IPS DF 6.9 (cell line): ENCODE data around the gene ZGRF1.
A peak's percentile ranks its signal among the peaks of the same experiment; 100 is the strongest.

Experiments used
- DNase-seq: peaks from one replicate; pipeline ENCODE4 v3.0.0-alpha.2; 2013; ENCODE audit warnings: low read depth, low spot score
- H3K27ac ChIP-seq: one replicate; pipeline ENCODE4 v1.5.1; 2013; ENCODE audit warnings: low read length, control low read depth
- H3K27me3 ChIP-seq: 2 replicates; pipeline ENCODE4 v1.6.1; 2013; ENCODE audit warnings: mild to moderate bottlenecking, low read length; ENCODE audit not compliant: control insufficient read depth, insufficient read depth
- H3K36me3 ChIP-seq: 2 replicates; pipeline ENCODE4 v1.6.1; 2013; ENCODE audit warnings: low read length; ENCODE audit not compliant: control insufficient read depth, insufficient read depth
- H3K4me1 ChIP-seq: 2 replicates; pipeline ENCODE4 v1.6.1; 2013; ENCODE audit warnings: low read length; ENCODE audit not compliant: control insufficient read depth, insufficient read depth
- H3K4me3 ChIP-seq: 2 replicates; pipeline ENCODE4 v1.5.1; 2013; ENCODE audit warnings: mild to moderate bottlenecking, low read length
- H3K9me3 ChIP-seq: 2 replicates; pipeline ENCODE4 v1.6.1; 2013; ENCODE audit warnings: low read length, inconsistent platforms; ENCODE audit not compliant: control insufficient read depth, insufficient read depth
- WGBS: extraction: QIAGEN DNeasy Blood & Tissue Kit; methylation state at CpG from one replicate; pipeline ENCODE4 v1.1.7; 2013; ENCODE audit warnings: mixed read lengths, missing lambda C conversion rate; ENCODE audit not compliant: insufficient read length, insufficient coverage; 5-methylcytosine and 5-hydroxymethylcytosine counted together

Gene ZGRF1

DNA sequence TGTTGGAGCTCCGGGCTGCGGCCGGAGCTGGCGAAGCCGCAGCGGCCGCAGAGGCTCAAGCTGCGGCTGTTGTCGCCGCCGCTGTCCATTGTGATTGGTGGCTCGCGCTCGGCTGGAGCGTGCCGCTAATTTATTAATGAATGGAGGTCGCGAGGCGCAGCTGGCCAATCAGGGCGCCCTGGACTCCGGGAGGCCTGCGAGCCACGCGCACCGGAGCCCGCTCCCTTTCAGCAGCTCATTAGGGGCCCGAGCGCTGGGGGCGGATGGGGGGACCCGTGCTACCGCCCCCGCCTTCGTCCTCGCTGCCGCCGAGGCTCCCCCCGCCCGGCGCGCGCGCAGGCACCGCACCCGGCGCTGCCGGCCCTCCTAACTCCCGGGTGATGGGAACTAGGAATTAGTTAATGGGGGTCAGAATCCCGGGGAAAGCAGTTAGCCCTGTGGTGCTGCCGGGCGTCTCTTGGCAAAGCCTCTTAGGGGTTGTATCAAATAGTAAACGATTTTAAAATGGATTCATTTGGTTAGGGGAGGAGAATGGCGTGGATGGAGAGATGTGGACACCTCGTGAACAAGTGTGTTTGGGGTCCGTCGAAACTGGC, 120.1 kb downstream of the ZGRF1 start:
- DNase-seq: no peak
- Histone ChIP-seq H3K4me1 (peaks cover 4% of the 10 kb centered on the region; the same call in 1 of the 2 replicates), H3K4me3 (peak overlapping the region; percentile 31; the same call in 1 of the 2 replicates), H3K27ac (no peak overlapping the region), H3K36me3 (no peaks in the 10 kb centered on the region), H3K27me3 (peaks cover 79% of the 10 kb centered on the region), H3K9me3 (no peaks in the 10 kb centered on the region)
- no CpG with 5 or more reads among the region's 55 CpGs for WGBS

DNA sequence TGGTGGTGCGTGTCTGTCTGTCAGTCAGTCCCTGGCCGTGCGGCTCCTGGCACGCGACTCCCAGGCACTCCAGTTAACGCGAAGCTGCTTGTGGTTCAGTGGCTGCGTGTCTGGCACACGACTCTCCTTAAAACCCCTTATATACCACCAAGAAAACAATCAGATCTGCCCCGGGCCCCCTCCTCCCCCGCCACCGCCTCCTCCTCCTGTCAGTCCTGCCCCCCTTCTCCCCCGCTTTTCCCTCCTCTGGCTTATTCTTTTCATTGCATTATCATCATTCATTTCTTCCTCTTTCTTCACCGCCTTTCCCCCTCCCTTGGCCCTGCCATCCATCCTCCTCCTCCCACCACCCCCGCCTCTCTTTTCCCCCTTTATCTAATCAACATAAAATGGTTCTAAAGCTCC, 120.6 kb downstream of the ZGRF1 start, which contains the start of gene NEUROG2:
TSS of gene NEUROG2 (minus strand) at position 115 of the 405 bp plus-strand sequence. CDS start 705 bp downstream, outside the sequence.
- H3K9me3 ChIP-seq: no peaks in the 10 kb centered on the region
- WGBS: no CpG with 5 or more reads among the region's 15 CpGs
- H3K27ac ChIP-seq: no peak within 1 kb of the TSS
- H3K27me3 ChIP-seq: peaks cover 79% of the 10 kb centered on the region
- H3K36me3 ChIP-seq: no peaks in the 10 kb centered on the region
- H3K4me3 ChIP-seq: peak within 1 kb of the TSS; percentile 31; the same call in 1 of the 2 replicates
- H3K4me1 ChIP-seq: peaks cover 7% of the 10 kb centered on the region; the same call in 1 of the 2 replicates
- no peak for DNase-seq

DNA sequence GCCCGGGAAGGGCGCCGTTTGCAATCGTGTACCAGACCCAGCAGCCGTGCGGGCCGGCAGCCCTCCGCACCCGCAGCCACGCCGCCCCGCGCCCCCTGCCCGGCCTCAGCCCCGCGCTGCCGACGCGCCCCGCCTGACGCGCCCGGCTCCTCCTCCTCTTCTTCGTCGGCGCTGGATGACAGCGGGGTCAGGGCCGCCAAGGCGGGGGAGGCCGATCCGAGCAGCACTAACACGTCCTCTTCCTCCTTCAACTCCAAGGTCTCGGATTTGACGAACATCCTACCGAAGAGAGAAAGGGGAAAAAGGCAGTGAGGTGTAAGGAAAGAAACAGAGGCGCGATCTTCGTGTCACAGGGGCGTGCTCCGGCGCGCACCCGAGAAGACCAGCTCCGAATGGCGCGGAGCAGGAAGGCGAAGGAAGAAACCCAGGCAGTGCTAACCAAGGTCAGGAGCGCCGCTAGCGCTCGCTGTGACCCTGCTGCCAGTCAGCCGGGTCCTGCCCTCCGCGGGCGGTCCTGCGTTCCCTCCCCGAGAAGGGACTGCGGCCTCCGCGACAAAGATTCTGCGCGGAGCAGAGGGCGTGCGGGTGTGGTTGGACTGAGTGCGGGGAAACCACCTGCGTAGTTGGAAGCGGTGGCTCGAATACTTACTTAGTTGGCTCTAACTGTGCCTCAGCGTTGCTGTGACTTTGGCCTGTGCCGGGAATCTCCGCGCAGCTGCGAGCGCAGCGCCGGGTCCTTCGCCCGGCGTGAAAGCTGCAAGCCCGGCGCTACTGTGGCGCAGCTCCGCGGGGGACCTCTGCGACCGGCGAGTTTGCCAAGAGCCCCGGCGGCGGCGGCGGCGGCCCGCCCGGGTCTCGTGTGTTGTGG, 121.3 kb downstream of the ZGRF1 start:
- H3K36me3 ChIP-seq: no peaks in the 10 kb centered on the region
- H3K4me3 ChIP-seq: peak overlapping the region; percentile 21; the same call in 1 of the 2 replicates
- no peak overlapping the region for H3K27ac ChIP-seq
- WGBS: no CpG with 5 or more reads among the region's 96 CpGs
- peaks cover 8% of the 10 kb centered on the region; the same call in 1 of the 2 replicates for H3K4me1 ChIP-seq
- peaks cover 79% of the 10 kb centered on the region for H3K27me3 ChIP-seq
- H3K9me3 ChIP-seq: no peaks in the 10 kb centered on the region
- DNase-seq: no peak

DNA sequence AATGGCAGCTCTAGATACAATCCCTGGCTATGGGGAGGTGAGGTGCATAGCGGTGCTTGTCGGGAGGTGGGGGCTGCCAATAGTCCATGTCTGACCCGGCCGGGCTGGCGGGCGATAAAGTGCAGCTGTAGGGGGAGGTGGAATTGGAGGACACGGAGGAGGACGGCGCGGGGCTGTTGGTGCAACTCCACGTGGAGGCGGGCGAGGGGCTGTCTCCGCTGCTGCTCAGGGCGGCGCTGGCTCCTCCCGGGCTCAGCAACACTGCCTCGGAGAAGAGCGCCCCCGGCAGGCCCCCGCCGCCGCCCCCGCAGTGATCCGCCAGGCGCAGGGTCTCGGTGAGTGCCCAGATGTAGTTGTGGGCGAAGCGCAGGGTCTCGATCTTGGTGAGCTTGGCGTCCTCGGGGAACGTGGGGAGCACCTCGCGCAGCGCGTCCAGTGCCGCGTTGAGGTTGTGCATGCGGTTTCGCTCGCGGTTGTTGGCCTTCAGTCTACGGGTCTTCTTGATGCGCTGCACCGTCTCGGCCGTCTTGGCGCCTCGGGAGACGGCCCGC, 122.0 kb downstream of the ZGRF1 start:
- Histone ChIP-seq H3K36me3 (no peaks in the 10 kb centered on the region), H3K9me3 (no peaks in the 10 kb centered on the region), H3K4me1 (peaks cover 10% of the 10 kb centered on the region; the same call in 1 of the 2 replicates), H3K27me3 (peaks cover 78% of the 10 kb centered on the region), H3K27ac (no peak overlapping the region), H3K4me3 (peak overlapping the region; percentile 21; the same call in 1 of the 2 replicates)
- no peak for DNase-seq
- no CpG with 5 or more reads among the region's 52 CpGs for WGBS

DNA sequence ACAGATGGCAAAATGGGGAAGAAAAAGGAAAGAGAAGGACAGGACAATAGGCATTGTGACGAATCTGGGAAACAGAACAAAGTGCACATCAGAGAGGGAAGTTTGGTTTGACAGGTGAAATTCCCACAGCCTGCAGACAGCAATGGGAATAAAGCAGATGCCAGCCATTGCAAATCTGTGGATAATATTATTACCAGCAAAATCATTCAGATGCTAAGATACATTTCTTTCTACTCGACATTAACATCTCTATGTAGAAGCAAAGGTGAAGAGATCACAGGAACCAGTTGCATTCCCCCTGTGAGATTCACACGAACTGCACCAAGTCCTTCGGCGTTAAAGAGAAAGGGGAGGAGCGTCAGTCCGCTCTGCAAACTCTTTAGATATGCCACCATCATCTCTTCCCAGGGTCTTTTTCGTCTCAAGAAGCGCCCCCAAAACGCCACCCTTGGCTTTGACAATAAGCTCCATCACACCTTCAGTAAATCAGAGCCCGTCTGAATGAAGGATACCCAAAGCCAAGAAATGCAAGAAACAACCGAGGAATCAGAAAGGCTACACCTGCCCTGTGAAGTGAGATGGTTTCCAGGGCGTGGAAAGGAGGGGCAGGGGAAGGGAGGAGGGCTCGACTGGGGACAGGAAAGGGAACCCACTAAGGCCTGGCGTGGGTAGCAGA, 122.6 kb downstream of the ZGRF1 start:
- H3K27me3 ChIP-seq: peaks cover 82% of the 10 kb centered on the region
- H3K4me3 ChIP-seq: no peak overlapping the region; the same call in 1 of the 2 replicates

DNA sequence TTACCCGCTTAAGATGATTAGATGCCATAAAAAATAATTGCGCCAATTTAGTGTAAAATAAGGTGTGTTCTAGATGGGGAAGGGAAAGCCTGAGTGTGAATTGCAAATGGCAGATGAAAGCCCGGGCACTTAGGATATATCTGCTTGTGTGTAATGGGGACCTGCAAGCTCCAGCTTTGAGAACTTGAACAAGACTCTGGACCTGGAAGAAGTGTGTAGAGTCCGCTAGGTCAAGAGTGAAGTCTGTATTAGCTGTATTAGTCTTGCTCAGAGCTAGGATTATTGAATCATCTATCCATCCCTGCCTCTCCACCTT, 124.9 kb downstream of the ZGRF1 start:
- Histone ChIP-seq H3K27me3 (peaks cover 79% of the 10 kb centered on the region), H3K4me1 (peaks cover 11% of the 10 kb centered on the region; the same call in 1 of the 2 replicates)

More for the DNA sequence above, 122.6 kb downstream of the ZGRF1 start:
- H3K9me3 ChIP-seq: no peaks in the 10 kb centered on the region
- no peaks in the 10 kb centered on the region for H3K36me3 ChIP-seq
- WGBS: no CpG with 5 or more reads among the region's 15 CpGs
- no peak overlapping the region for H3K27ac ChIP-seq
- no peak for DNase-seq
- H3K4me1 ChIP-seq: peaks cover 11% of the 10 kb centered on the region; the same call in 1 of the 2 replicates

DNA sequence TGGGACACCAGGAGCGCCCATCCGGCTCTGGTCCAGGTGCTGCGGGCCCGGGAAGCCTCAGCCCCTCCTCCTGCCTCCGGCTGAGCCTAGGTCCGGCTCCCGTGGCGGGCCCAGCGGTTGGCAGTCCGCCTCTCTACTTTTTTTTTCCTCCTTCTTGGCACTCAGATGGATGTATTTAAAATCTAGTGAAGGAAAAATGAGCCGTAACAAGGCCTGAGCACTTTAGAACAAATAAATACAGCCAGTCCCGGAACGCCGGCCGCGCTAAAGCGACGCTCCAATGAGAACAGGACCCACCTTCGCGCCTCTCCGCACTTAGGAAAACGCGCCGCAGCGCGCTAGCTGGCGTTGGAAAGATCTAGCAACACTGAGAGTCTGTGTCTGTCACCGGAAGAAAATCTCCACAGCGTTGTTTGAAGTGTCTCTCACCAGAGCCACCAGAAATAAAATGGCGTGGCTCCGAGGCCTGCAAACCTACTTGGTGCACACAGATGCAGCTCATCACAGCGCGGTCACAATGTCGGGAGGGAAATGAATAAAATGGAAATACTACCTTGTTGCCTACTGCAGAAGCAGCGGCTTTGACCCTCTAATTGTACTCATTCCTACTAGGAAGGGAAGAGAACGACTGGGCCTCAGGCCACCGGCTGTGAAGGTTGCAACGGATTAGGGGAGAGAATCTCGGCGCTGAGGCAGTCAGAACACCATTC, 125.5 kb downstream of the ZGRF1 start:
- no CpG with 5 or more reads among the region's 40 CpGs for WGBS

More for the DNA sequence above, 124.9 kb downstream of the ZGRF1 start:
- no peaks in the 10 kb centered on the region for H3K9me3 ChIP-seq
- no peak overlapping the region for H3K4me3 ChIP-seq
- WGBS: no CpG with 5 or more reads among the region's 4 CpGs
- DNase-seq: no peak
- no peak overlapping the region for H3K27ac ChIP-seq
- H3K36me3 ChIP-seq: no peaks in the 10 kb centered on the region

DNA sequence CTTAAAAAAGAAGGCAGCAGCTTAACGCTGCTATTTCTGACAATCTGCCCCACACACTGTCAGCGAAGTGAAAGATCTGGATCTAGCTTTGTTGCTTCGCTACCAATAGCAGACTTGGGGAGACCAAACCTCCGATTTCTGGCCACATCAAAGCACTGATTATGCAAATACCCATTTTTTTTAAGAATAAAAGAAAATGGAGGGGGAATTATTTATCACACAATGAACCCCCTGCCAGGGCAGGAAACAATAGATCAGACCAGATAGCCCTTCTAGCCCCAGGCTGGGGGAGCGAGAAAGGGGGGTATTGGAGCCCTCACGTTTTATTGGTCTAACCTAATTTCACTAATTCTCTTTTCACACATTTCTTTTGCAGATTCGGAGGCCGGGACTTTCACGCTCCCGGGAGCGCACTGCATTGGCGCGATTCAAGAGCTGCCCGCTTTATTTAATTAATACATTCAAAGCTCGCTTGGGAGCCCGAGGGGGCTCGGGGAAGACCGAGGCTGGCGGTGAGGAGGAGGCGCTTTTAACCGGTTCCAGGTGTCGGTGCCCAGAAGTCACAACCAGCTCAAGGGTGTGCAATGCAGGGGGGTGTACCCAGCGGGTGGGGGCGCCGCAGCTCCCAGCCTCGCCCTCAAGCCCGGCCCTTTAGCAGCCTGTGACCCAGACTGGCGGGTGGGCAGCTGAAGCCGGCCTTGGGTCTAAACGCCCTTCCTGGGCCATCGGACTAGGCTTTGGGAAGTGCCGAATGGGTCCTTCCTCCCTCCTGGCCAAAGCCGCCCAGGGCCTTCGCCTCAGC, 126.2 kb downstream of the ZGRF1 start:
- Histone ChIP-seq H3K4me1 (peaks cover 11% of the 10 kb centered on the region; the same call in 1 of the 2 replicates), H3K27ac (no peak overlapping the region), H3K27me3 (peaks cover 80% of the 10 kb centered on the region), H3K36me3 (no peaks in the 10 kb centered on the region), H3K4me3 (peak overlapping the region; percentile 2; the same call in 1 of the 2 replicates), H3K9me3 (no peaks in the 10 kb centered on the region)
- DNase-seq: no peak
- WGBS: no CpG with 5 or more reads among the region's 34 CpGs

More for the DNA sequence above, 125.5 kb downstream of the ZGRF1 start:
- DNase-seq: no peak
- Histone ChIP-seq H3K9me3 (no peaks in the 10 kb centered on the region), H3K4me1 (peaks cover 11% of the 10 kb centered on the region; the same call in 1 of the 2 replicates), H3K4me3 (peak overlapping the region; percentile 2; the same call in 1 of the 2 replicates), H3K27ac (no peak overlapping the region), H3K36me3 (no peaks in the 10 kb centered on the region), H3K27me3 (peaks cover 83% of the 10 kb centered on the region)
